Common myeloid progenitor, CD34-positive (primary cell): ENCODE data around the gene EFTUD2.

Experiments used
- CTCF ChIA-PET: fragments of 350-600 bp; sonication (Branson Sonifier 250); formaldehyde crosslinking; loops from one replicate; lab custom pipeline; 2021; ENCODE audit warnings: antibody characterized with exemption; lab: Charles Lee
- POLR2A ChIA-PET: fragments of 350-600 bp; sonication (Branson Sonifier 250); formaldehyde crosslinking; loops from one replicate; lab custom pipeline; 2021; ENCODE audit warnings: antibody characterized with exemption; lab: Charles Lee
- DNase-seq, 3 donors: peaks; one replicate each; pipeline versions ENCODE4 v3.0.0 to v3.0.0-alpha.2; 2013
- H3K27ac ChIP-seq, 2 experiments: 1 replicate in 1 of 2; 2 replicates in 1 of 2; pipeline ENCODE4 v1.7.0; 2013; ENCODE audit warnings: inconsistent platforms in 2 of 2, low read length in 2 of 2, mild to moderate bottlenecking in 2 of 2, low read depth in 1 of 2, moderate library complexity in 1 of 2; ENCODE audit not compliant: severe bottlenecking in 2 of 2, insufficient read depth in 1 of 2, poor library complexity in 1 of 2
- H3K27me3 ChIP-seq, 5 experiments: replicated peaks in 2 of 5; 1 replicate in 3 of 5; 2 replicates in 2 of 5; pipeline versions ENCODE4 v1.6.1 to v1.7.0; 2013; ENCODE audit warnings: low read length in 4 of 5, mild to moderate bottlenecking in 2 of 5, moderate library complexity in 2 of 5, inconsistent platforms in 1 of 5; ENCODE audit not compliant: insufficient read depth in 5 of 5, control insufficient read depth in 4 of 5
- H3K36me3 ChIP-seq, 4 experiments: 1 replicate in 2 of 4; 2 replicates in 2 of 4; pipeline versions ENCODE4 v1.6.1 to v1.7.0; 2013; ENCODE audit warnings: low read length in 3 of 4, control low read depth in 1 of 4, mild to moderate bottlenecking in 1 of 4; ENCODE audit not compliant: control insufficient read depth in 4 of 4, insufficient read depth in 4 of 4
- H3K4me1 ChIP-seq, 4 experiments: 1 replicate in 3 of 4; 2 replicates in 1 of 4; pipeline versions ENCODE4 v1.6.1 to v1.7.1; 2013; ENCODE audit warnings: low read length in 3 of 4, mild to moderate bottlenecking in 3 of 4, control low read depth in 1 of 4, inconsistent platforms in 1 of 4, moderate library complexity in 1 of 4; ENCODE audit not compliant: control insufficient read depth in 4 of 4, insufficient read depth in 4 of 4; ENCODE audit errors: control extremely low read depth in 1 of 4
- H3K4me3 ChIP-seq, 7 experiments: 1 replicate in 4 of 7; 2 replicates in 3 of 7; pipeline versions ENCODE4 v1.5.1 to v1.7.0; 2013; ENCODE audit warnings: mild to moderate bottlenecking in 7 of 7, low read length in 6 of 7, moderate library complexity in 6 of 7, inconsistent platforms in 2 of 7, low read depth in 2 of 7, control low read depth in 1 of 7; ENCODE audit not compliant: insufficient read depth in 4 of 7, control insufficient read depth in 1 of 7; ENCODE audit errors: extremely low read depth in 1 of 7
- H3K9me3 ChIP-seq, 5 experiments: 1 replicate in 4 of 5; 2 replicates in 1 of 5; pipeline versions ENCODE4 v1.6.1 to v1.7.1; 2013; ENCODE audit warnings: low read length in 4 of 5, mild to moderate bottlenecking in 2 of 5, inconsistent platforms in 1 of 5, low read depth in 1 of 5, moderate library complexity in 1 of 5; ENCODE audit not compliant: control insufficient read depth in 4 of 5, insufficient read depth in 2 of 5; ENCODE audit errors: control extremely low read depth in 1 of 5
- WGBS: methylation state at CpG from one replicate; pipeline ENCODE4 v1.1.5; 2013; ENCODE audit not compliant: insufficient coverage; 5-methylcytosine and 5-hydroxymethylcytosine counted together

EFTUD2 gene

GRCh38 chr17:44940768-44941167, 41.5 kb upstream of the EFTUD2 start:
- Histone ChIP-seq H3K27me3 (no peaks in the 10 kb centered on the region), H3K9me3 (peaks cover 0 to 4% (median 0%) of the 10 kb centered on the region in 5 experiments), H3K4me3 (no peak overlapping the region), H3K4me1 (no peaks in the 10 kb centered on the region), H3K36me3 (peaks cover 2 to 23% (median 10%) of the 10 kb centered on the region in 4 experiments), H3K27ac (no peak overlapping the region)
- POLR2A ChIA-PET: no interaction called here
- 100% methylated on average over 1 of the region's 1 CpG for WGBS
- DNase-seq: no peak
- CTCF ChIA-PET: interaction anchor here (1.2 to 1.9 kb wide), 3 partner anchors 20 to 81 kb away, joined by 3 to 10 read pairs (median 5); no protein-coding TSS in a partner anchor

- Histone ChIP-seq H3K36me3 (peaks cover 2 to 27% (median 15%) of the 10 kb centered on the region in 4 experiments), H3K4me3 (no peak overlapping the region), H3K27me3 (no peaks in the 10 kb centered on the region), H3K9me3 (peaks cover 0 to 4% (median 0%) of the 10 kb centered on the region in 5 experiments), H3K4me1 (no peaks in the 10 kb centered on the region), H3K27ac (no peak overlapping the region)
- POLR2A ChIA-PET: no interaction called here
- CTCF ChIA-PET: interaction anchor here (1.2 to 1.9 kb wide), 3 partner anchors 20 to 82 kb away, joined by 3 to 10 read pairs (median 5); no protein-coding TSS in a partner anchor
- WGBS: 97% methylated on average over 4 of the region's 4 CpGs
- DNase-seq: no peak
These were observed 41.1 kb upstream of the EFTUD2 start for GRCh38 chr17:44940317-44940716.

GRCh38 chr17:44935116-44935515, 35.9 kb upstream of the EFTUD2 start:
- WGBS: 100% methylated on average over 3 of the region's 9 CpGs
- DNase-seq: no peak
- CTCF ChIA-PET: interaction anchor here (3.4 kb wide), 1 partner anchor 14 kb away, joined by 10 read pairs; no protein-coding TSS in a partner anchor
- POLR2A ChIA-PET: no interaction called here
- no peaks in the 10 kb centered on the region for H3K4me1 ChIP-seq
- H3K36me3 ChIP-seq: peaks cover 0 to 64% (median 40%) of the 10 kb centered on the region in 4 experiments
- H3K27ac ChIP-seq: no peak overlapping the region
- no peaks in the 10 kb centered on the region for H3K27me3 ChIP-seq
- no peak overlapping the region for H3K4me3 ChIP-seq
- peaks cover 0 to 4% (median 0%) of the 10 kb centered on the region in 5 experiments for H3K9me3 ChIP-seq

- peaks cover 0 to 68% (median 41%) of the 10 kb centered on the region in 4 experiments for H3K36me3 ChIP-seq
- WGBS: 93% methylated on average over 3 of the region's 10 CpGs
- H3K4me1 ChIP-seq: no peaks in the 10 kb centered on the region
- no peak overlapping the region for H3K4me3 ChIP-seq
- ChIA-PET CTCF (interaction anchor here (3.4 kb wide), 1 partner anchor 14 kb away, joined by 10 read pairs; no protein-coding TSS in a partner anchor), POLR2A (no interaction called here)
- peaks cover 0 to 4% (median 0%) of the 10 kb centered on the region in 5 experiments for H3K9me3 ChIP-seq
- H3K27me3 ChIP-seq: no peaks in the 10 kb centered on the region
- no peak overlapping the region for H3K27ac ChIP-seq
- DNase-seq: no peak
These were observed 35.5 kb upstream of the EFTUD2 start for GRCh38 chr17:44934745-44935105.

GRCh38 chr17:44933824-44934744, 34.8 kb upstream of the EFTUD2 start:
- Histone ChIP-seq H3K4me3 (no peak overlapping the region), H3K4me1 (no peaks in the 10 kb centered on the region), H3K36me3 (peaks cover 0 to 74% (median 44%) of the 10 kb centered on the region in 4 experiments), H3K27me3 (no peaks in the 10 kb centered on the region), H3K9me3 (peaks cover 0 to 4% (median 0%) of the 10 kb centered on the region in 5 experiments), H3K27ac (no peak overlapping the region)
- no peak for DNase-seq
- CTCF ChIA-PET: interaction anchor here (3.4 kb wide), 1 partner anchor 13 kb away, joined by 10 read pairs; no protein-coding TSS in a partner anchor
- POLR2A ChIA-PET: interaction anchor here (0.8 kb wide), 1 partner anchor 18 kb away, joined by 3 read pairs; no protein-coding TSS in a partner anchor
- WGBS: 97% methylated on average over 30 of the region's 34 CpGs

GRCh38 chr17:44932787-44933097, 33.5 kb upstream of the EFTUD2 start:
- no peak for DNase-seq
- no peak overlapping the region for H3K4me3 ChIP-seq
- H3K9me3 ChIP-seq: no peaks in the 10 kb centered on the region
- no peak overlapping the region for H3K27ac ChIP-seq
- no peaks in the 10 kb centered on the region for H3K4me1 ChIP-seq
- POLR2A ChIA-PET: no interaction called here
- WGBS: 100% methylated on average over 6 of the region's 6 CpGs
- H3K27me3 ChIP-seq: no peaks in the 10 kb centered on the region
- CTCF ChIA-PET: interaction anchor here (1.0 to 3.4 kb wide), 4 partner anchors 11 to 90 kb away, joined by 3 to 17 read pairs (median 4); no protein-coding TSS in a partner anchor
- H3K36me3 ChIP-seq: peaks cover 0 to 83% (median 47%) of the 10 kb centered on the region in 4 experiments
